ENCODE results near the gene RBFOX2.

Gene RBFOX2

DNA sequence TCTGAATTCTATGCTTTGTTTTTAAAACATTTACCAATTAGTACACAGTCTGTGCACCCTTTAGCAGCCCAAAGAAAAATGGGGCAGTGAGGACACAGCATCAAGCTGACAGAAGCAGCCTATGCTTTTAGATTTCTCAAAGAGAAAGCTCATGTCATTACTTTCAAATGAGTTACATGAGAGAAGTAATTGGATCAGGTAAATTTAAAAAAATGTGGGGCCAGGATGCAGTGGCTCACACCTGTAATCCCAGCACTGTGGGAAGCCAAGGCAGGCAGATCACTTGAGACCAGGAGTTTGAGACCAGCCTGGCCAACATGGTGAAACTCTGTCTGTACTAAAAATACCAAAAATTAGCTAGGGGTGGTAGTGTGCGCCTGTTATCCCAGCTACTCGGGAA is 253.3 kb downstream of the RBFOX2 start:
- H3K27me3 ChIP-seq (ENCODE audit: control insufficient read depth, insufficient read depth, low read length) = no peaks in the 10 kb centered on the region
- H3K9me3 ChIP-seq (ENCODE audit: control insufficient read depth, low read depth, low read length) = no peaks in the 10 kb centered on the region
- no peak overlapping the region for H3K27ac ChIP-seq (ENCODE audit: low read length)
- peaks cover 1% of the 10 kb centered on the region for H3K36me3 ChIP-seq (ENCODE audit: control insufficient read depth, low read depth, low read length)
- H3K4me3 ChIP-seq (ENCODE audit: low read length) = no peak overlapping the region
- no peaks in the 10 kb centered on the region for H3K4me1 ChIP-seq (ENCODE audit: control insufficient read depth, low read depth, low read length)
- no peak overlapping the region for H3K9ac ChIP-seq (ENCODE audit: low read length)

DNA sequence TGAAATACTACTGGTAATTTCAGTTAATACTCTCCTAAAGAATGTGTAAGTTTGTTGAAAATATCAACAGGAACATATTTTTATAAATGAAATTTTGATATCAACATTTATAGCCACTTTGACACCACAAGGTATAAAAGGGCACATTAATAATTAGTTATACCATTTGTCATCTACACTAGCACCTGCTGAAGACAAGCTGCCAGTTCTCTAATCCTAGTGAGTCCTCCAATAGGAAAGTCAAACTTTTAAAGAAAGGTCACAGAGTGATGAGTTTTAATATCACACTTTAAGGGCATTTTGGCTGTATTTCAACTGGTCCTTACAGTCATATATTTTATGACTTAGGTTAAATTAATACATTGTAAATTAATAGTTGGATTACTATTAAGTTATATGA is 258.6 kb downstream of the RBFOX2 start:
- H3K9ac ChIP-seq (ENCODE audit: low read length) = no peak overlapping the region
- H3K27ac ChIP-seq (ENCODE audit: low read length) = no peak overlapping the region
- H3K27me3 ChIP-seq (ENCODE audit: control insufficient read depth, insufficient read depth, low read length) = no peaks in the 10 kb centered on the region
- no peaks in the 10 kb centered on the region for H3K36me3 ChIP-seq (ENCODE audit: control insufficient read depth, low read depth, low read length)
- no peak overlapping the region for H3K4me3 ChIP-seq (ENCODE audit: low read length)
- H3K4me1 ChIP-seq (ENCODE audit: control insufficient read depth, low read depth, low read length) = peaks cover 7% of the 10 kb centered on the region
- no peaks in the 10 kb centered on the region for H3K9me3 ChIP-seq (ENCODE audit: control insufficient read depth, low read depth, low read length)

DNA sequence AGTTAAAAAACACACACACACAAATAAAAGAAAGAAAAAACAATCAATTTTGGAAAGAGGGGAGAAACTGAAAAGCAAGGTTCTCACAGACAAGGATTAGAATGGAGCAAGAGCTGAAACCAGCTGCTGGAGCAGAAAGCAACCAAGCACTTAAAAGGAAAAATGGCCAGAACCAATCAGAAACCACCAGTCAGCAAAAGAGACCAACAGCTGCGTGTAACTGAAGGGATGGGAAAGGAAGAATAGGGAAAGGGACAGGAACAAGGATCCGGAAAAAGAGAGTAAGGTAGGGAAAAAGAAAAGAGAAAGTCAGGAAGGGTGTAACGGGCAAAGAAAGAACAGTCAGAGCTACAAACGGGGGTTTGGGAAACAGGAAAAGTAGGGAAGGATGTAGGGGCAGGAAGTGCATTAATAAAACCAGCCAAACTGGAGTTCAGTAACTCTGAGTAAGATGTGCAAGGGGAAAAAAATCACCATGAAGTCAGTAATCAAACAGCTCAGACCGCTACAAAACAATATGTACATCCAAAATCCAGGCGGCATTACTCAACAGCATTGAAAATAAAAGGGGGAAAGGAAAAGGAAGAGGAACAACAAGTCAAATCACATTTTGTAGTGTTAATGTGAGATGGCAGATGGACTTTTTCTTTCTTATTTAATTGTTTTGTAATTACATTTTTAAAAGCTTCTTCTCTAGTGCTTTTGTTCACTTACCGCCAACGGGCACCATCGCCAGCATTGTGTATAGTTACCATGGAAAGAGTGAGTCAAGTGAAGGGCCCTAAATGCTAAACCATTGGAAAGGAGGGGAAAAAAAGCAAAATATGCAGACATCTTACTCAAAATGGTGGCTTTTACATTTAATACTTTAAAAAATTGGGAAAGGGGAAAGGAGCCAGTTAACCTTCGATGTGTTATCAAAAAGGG is 261.7 kb downstream of the RBFOX2 start:
- no peak overlapping the region for H3K27ac ChIP-seq (ENCODE audit: low read length)

DNA sequence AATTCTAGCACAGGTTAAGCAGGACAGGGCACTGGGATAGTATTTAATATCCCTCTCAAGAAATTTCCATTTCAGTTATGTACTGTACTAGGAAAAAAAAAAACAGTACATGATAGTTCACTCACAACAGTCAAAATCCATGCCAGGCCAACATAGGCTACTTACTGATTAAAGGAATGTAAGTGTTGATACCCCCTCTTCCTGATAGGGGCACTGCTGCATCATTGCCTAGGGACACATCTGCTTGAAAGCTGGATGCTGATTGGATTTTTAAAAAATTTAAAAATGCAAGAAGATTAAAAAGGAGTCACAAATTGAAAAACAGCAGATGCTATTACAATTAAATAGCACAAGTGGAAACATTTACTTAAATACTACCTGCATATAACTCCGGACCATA is 267.6 kb downstream of the RBFOX2 start:
- H3K4me3 ChIP-seq (ENCODE audit: low read length) = no peak overlapping the region
- H3K9ac ChIP-seq (ENCODE audit: low read length) = no peak overlapping the region
- no peaks in the 10 kb centered on the region for H3K27me3 ChIP-seq (ENCODE audit: control insufficient read depth, insufficient read depth, low read length)
- no peaks in the 10 kb centered on the region for H3K4me1 ChIP-seq (ENCODE audit: control insufficient read depth, low read depth, low read length)
- H3K36me3 ChIP-seq (ENCODE audit: control insufficient read depth, low read depth, low read length) = peaks cover 27% of the 10 kb centered on the region
- H3K27ac ChIP-seq (ENCODE audit: low read length) = no peak overlapping the region
- H3K9me3 ChIP-seq (ENCODE audit: control insufficient read depth, low read depth, low read length) = no peaks in the 10 kb centered on the region

More for the DNA sequence above, 261.7 kb downstream of the RBFOX2 start:
- no peak overlapping the region for H3K4me3 ChIP-seq (ENCODE audit: low read length)
- H3K27me3 ChIP-seq (ENCODE audit: control insufficient read depth, insufficient read depth, low read length) = no peaks in the 10 kb centered on the region
- no peak overlapping the region for H3K9ac ChIP-seq (ENCODE audit: low read length)
- H3K36me3 ChIP-seq (ENCODE audit: control insufficient read depth, low read depth, low read length) = no peaks in the 10 kb centered on the region
- H3K9me3 ChIP-seq (ENCODE audit: control insufficient read depth, low read depth, low read length) = no peaks in the 10 kb centered on the region
- H3K4me1 ChIP-seq (ENCODE audit: control insufficient read depth, low read depth, low read length) = peaks cover 7% of the 10 kb centered on the region

DNA sequence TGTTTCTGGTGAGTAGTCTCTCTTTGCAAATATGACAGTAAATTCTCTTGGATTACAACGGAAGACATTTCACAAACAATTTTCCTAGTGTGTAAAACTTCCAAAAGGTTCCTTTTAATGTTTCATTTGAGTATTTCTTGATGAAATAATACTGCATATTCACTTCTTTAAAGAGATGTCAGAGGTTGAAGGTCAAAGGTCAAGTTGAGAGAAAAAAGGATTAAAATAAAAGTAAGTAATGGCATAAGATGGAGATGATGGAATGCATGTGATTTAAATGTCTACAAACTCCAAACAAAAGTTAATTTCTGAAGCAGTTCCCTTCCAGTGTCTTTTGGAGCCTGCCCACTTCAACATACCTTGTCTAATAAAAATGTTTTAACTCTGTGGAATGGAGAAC is 270.2 kb downstream of the RBFOX2 start:
- no peak overlapping the region for H3K27ac ChIP-seq (ENCODE audit: low read length)
- no peak overlapping the region for H3K9ac ChIP-seq (ENCODE audit: low read length)
- H3K9me3 ChIP-seq (ENCODE audit: control insufficient read depth, low read depth, low read length) = no peaks in the 10 kb centered on the region
- H3K4me1 ChIP-seq (ENCODE audit: control insufficient read depth, low read depth, low read length) = peaks cover under 1% of the 10 kb centered on the region
- no peak overlapping the region for H3K4me3 ChIP-seq (ENCODE audit: low read length)
- no peaks in the 10 kb centered on the region for H3K27me3 ChIP-seq (ENCODE audit: control insufficient read depth, insufficient read depth, low read length)
- H3K36me3 ChIP-seq (ENCODE audit: control insufficient read depth, low read depth, low read length) = peaks cover 27% of the 10 kb centered on the region

DNA sequence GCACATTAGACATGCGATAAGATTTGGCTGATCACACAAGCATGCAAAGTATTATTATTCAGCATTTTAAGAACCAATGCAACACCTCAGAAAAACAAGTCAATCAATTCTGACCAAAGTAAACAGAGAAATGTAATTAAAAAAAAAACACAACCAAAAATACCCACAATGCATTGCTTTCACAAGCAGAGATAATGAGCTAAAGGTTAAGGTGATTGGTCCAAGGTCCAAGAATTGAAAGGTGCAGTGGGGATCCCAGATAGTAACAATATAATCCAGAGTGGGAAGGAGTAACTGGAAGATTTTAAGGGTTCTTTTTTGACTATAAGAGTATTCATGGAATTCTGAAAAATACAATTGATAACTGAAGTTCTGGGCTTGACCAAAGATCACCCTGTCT is 271.9 kb downstream of the RBFOX2 start:
- H3K4me1 ChIP-seq (ENCODE audit: control insufficient read depth, low read depth, low read length) = peaks cover 17% of the 10 kb centered on the region
- no peak overlapping the region for H3K9ac ChIP-seq (ENCODE audit: low read length)
- peaks cover 27% of the 10 kb centered on the region for H3K36me3 ChIP-seq (ENCODE audit: control insufficient read depth, low read depth, low read length)
- H3K27ac ChIP-seq (ENCODE audit: low read length) = no peak overlapping the region
- H3K4me3 ChIP-seq (ENCODE audit: low read length) = no peak overlapping the region
- no peaks in the 10 kb centered on the region for H3K27me3 ChIP-seq (ENCODE audit: control insufficient read depth, insufficient read depth, low read length)
- no peaks in the 10 kb centered on the region for H3K9me3 ChIP-seq (ENCODE audit: control insufficient read depth, low read depth, low read length)

DNA sequence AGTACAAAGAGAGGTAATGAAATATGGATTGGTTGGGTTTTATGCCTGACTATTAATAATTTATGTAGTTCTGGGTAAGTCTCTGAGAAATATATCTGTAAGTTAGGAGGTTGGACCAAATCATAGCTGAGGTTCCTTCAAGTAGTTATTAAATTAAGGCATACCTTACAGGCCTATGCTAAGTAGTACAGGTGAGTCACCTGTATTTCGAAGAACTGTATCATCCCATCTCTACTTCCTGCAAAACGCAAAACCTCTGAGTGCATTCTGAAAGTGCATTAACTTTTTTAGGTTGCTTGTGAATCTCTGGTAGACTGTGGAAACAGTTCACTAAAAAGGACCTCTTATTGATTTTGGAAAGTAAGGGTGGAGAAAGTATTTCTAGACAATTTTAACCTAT is 273.9 kb downstream of the RBFOX2 start:
- Histone ChIP-seq H3K4me3 (ENCODE audit: low read length) (no peak overlapping the region), H3K9ac (ENCODE audit: low read length) (no peak overlapping the region), H3K9me3 (ENCODE audit: control insufficient read depth, low read depth, low read length) (no peaks in the 10 kb centered on the region), H3K27ac (ENCODE audit: low read length) (no peak overlapping the region), H3K36me3 (ENCODE audit: control insufficient read depth, low read depth, low read length) (peaks cover 22% of the 10 kb centered on the region), H3K4me1 (ENCODE audit: control insufficient read depth, low read depth, low read length) (peaks cover 31% of the 10 kb centered on the region), H3K27me3 (ENCODE audit: control insufficient read depth, insufficient read depth, low read length) (no peaks in the 10 kb centered on the region)

DNA sequence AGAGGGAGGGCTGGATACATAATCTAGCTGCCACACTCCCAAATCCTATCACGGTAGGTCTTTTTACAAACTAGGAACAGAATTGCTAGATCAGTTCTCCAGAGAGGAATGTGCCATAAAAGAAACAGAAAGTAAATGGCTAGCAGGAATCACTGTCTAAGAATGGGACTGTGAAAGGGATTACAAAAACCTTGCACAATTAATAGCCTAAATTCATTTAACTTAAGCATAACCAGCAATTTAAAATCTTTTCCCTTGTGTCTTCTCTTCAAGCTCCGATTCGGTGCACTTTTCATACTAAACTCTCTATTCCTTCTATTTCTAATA is 275.8 kb downstream of the RBFOX2 start:
- H3K27me3 ChIP-seq (ENCODE audit: control insufficient read depth, insufficient read depth, low read length) = no peaks in the 10 kb centered on the region
- H3K4me3 ChIP-seq (ENCODE audit: low read length) = peak overlapping the region; percentile 0
- no peaks in the 10 kb centered on the region for H3K9me3 ChIP-seq (ENCODE audit: control insufficient read depth, low read depth, low read length)
- H3K36me3 ChIP-seq (ENCODE audit: control insufficient read depth, low read depth, low read length) = peaks cover 4% of the 10 kb centered on the region
- H3K27ac ChIP-seq (ENCODE audit: low read length) = no peak overlapping the region
- peaks cover 48% of the 10 kb centered on the region for H3K4me1 ChIP-seq (ENCODE audit: control insufficient read depth, low read depth, low read length)
- no peak overlapping the region for H3K9ac ChIP-seq (ENCODE audit: low read length)

DNA sequence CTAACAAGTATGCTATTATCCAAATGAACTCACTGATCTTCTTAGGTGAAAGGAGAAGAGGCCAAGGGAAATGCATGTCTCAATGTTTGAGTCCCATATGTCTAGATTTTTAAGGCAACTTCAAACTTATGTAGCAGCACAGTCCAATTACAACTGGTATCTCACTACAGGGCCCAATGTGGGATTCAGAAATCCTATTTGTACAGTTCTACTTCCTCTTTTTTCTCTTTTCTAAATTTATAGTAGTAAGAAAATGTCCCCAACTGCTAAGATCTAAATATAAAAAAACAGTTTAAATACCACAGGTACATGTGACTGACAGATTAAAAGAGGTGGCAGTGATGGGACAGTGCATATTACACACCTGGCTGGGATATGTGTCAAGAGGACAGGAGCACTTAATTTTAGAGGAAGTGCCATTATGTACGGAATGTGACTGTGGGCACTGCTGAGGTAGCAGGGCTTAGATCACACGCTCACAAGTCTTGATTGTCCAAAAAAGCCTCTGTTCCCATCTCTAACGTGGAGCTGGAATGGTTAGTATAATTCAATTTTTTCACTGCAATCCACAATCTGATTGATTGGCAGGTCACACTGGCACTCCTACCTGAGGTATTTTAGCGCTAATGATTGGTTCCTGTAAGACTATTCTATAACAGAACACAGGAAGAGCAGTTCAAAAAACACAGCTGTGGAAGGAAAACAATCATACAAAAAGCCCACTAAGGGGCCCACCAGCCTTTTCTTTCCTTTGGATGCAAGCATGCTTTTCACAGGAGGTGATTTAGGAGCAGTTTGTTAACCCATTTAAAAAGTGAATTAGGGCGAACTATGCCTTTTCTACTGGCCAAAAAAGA is 276.4 kb downstream of the RBFOX2 start:
- no peak overlapping the region for H3K27ac ChIP-seq (ENCODE audit: low read length)
- peaks cover 53% of the 10 kb centered on the region for H3K4me1 ChIP-seq (ENCODE audit: control insufficient read depth, low read depth, low read length)
- H3K27me3 ChIP-seq (ENCODE audit: control insufficient read depth, insufficient read depth, low read length) = no peaks in the 10 kb centered on the region

DNA sequence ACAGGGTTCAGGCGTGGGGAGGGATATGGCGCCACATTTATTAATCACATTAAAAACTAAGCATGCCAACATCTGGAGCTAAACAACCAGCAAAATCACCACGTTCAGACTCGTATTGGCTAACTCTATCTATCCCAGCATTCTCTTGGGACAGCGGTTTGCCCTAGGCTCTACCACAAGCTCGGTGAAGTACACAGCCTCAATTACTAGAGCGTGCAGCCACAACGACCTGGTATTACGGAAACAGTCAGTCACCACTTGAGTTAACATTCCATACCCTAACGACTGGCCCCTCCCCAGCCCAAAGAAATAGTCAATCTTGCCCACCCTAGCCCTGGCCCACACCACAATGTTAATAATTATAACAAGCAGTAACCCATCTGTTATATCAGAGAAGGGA is 278.8 kb downstream of the RBFOX2 start:
- no peak overlapping the region for H3K4me3 ChIP-seq (ENCODE audit: low read length)
- no peak overlapping the region for H3K27ac ChIP-seq (ENCODE audit: low read length)
- no peak overlapping the region for H3K9ac ChIP-seq (ENCODE audit: low read length)
- H3K4me1 ChIP-seq (ENCODE audit: control insufficient read depth, low read depth, low read length) = peaks cover 57% of the 10 kb centered on the region
- H3K27me3 ChIP-seq (ENCODE audit: control insufficient read depth, insufficient read depth, low read length) = no peaks in the 10 kb centered on the region
- H3K9me3 ChIP-seq (ENCODE audit: control insufficient read depth, low read depth, low read length) = no peaks in the 10 kb centered on the region
- H3K36me3 ChIP-seq (ENCODE audit: control insufficient read depth, low read depth, low read length) = peaks cover 6% of the 10 kb centered on the region

More for the DNA sequence above, 276.4 kb downstream of the RBFOX2 start:
- H3K9ac ChIP-seq (ENCODE audit: low read length) = no peak overlapping the region
- H3K36me3 ChIP-seq (ENCODE audit: control insufficient read depth, low read depth, low read length) = peaks cover 1% of the 10 kb centered on the region
- peak overlapping the region; percentile 0 for H3K4me3 ChIP-seq (ENCODE audit: low read length)
- no peaks in the 10 kb centered on the region for H3K9me3 ChIP-seq (ENCODE audit: control insufficient read depth, low read depth, low read length)

DNA sequence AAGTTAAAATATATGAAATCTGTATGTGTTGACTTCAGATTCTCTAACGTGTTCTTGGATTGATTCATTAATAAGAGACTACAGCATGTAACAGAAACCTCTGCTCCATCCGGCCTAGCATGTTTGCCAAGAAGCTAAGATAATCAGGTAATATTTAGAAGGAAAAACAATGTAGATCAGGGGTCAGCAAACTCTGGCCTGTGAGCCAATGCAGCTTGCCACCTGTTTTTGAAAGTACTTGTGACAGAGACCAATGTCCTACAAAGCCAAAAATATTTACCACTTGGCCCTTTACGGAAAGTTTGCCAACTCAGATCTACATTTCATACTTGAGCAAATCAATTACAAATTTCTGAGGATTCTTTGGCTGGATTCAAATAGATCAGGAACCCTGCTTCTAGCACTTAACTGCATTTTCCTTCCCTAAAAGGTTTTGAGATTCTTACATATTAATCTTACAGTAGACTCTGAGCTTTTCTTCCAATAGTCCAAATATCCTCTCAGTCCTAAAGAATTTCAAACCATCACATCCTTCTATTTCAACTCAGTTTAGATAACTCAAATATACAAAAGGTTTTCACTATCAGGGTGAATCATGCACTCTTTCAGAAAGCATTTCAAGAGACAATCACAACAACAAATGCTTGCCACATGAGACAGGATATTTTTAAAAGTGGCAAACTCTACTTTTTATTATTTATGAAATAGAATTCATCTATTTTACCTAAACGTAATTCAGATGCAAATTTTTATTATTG is 281.5 kb downstream of the RBFOX2 start:
- H3K36me3 ChIP-seq (ENCODE audit: control insufficient read depth, low read depth, low read length) = peaks cover 17% of the 10 kb centered on the region
- no peak overlapping the region for H3K9ac ChIP-seq (ENCODE audit: low read length)
- H3K27me3 ChIP-seq (ENCODE audit: control insufficient read depth, insufficient read depth, low read length) = no peaks in the 10 kb centered on the region
- peaks cover 44% of the 10 kb centered on the region for H3K4me1 ChIP-seq (ENCODE audit: control insufficient read depth, low read depth, low read length)
- no peaks in the 10 kb centered on the region for H3K9me3 ChIP-seq (ENCODE audit: control insufficient read depth, low read depth, low read length)
- H3K4me3 ChIP-seq (ENCODE audit: low read length) = no peak overlapping the region
- no peak overlapping the region for H3K27ac ChIP-seq (ENCODE audit: low read length)
